ENCODE measurements around the gene NDUFB2.
"Not testable (repeated sequence)": the region's sequence is repeated elsewhere in the genome, so short reads cannot be mapped to it uniquely, and the experiment has no call there.

Gene NDUFB2

GRCh38 chr7:140691376-140692045, 5.0 kb upstream of the NDUFB2 start:
- DNase-seq: no peak

DNA sequence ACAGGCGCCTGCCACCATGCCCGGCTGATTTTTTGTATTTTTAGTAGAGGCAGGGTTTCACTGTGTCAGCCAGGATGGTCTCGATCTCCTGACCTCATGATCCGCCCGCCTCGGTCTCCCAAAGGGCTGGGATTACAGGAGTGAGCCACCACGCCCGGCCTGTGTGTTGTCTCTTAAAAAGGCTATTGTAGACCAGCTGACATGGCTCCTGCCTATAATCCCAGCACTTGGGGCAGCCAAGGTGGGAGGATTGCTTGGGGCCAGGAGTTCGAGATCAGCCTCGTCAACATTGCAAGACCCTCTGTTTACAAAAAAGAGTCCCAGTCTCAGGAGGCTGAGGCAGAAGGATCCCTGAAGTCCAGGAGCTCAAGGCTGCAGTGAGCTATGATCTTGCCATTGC, 2.7 kb upstream of the NDUFB2 start:
- not testable (repeated sequence) for DNase-seq

- no peak for DNase-seq
These were observed 1.9 kb upstream of the NDUFB2 start for GRCh38 chr7:140694592-140694991.

DNA sequence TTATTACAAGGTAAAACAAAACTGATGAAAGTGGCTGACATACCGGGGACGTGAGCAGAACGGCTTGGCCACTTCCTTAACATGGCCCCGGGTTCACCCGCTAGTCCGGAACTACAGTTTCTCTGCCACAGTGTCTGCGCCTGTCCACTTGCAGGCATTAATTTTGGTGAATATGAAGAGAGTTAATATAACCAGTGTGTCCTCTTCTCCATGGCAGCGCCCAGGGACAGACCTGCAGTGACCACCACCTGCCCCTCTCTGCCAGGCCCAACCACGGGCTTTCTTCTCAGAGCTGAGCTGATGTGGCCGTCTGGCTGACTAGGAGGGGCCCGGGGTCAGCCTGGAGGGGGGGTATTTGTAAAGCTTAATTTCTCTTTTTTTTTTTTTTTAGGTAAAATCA, 1.1 kb upstream of the NDUFB2 start:
- DNase-seq: no peak

DNA sequence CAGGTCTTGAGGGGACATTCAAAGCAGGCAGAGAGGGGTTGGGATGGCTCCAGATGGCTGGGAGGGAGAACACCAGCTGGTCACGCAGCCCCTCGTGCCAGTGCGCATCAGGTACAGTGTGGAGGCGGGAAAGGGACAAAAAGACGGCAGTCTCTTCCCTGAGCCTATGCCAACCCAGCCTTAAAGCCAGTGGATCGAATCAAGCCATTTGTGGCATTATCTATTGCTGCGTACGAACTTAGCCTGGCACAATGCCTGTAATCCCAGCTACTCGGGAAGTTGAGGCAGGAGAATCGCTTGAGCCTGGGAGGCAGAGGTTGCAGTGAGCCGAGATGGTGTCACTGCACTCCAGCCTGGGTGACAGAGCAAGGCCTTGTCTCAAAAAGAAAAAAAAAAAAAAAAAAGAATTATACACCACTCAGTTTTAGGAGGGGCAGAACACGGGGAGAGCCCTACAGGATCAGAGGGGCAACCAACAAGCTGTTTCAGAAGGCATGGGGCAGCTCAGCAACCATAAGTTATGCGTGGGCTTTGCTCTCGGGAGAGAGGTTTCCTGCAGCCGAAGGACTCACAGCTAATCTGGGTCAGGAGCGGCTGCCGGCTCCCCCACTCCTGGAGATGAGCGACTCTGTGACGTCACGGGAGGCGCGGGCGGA, 356 bp upstream of the NDUFB2 start:
- peak; percentile 93 for DNase-seq

DNA sequence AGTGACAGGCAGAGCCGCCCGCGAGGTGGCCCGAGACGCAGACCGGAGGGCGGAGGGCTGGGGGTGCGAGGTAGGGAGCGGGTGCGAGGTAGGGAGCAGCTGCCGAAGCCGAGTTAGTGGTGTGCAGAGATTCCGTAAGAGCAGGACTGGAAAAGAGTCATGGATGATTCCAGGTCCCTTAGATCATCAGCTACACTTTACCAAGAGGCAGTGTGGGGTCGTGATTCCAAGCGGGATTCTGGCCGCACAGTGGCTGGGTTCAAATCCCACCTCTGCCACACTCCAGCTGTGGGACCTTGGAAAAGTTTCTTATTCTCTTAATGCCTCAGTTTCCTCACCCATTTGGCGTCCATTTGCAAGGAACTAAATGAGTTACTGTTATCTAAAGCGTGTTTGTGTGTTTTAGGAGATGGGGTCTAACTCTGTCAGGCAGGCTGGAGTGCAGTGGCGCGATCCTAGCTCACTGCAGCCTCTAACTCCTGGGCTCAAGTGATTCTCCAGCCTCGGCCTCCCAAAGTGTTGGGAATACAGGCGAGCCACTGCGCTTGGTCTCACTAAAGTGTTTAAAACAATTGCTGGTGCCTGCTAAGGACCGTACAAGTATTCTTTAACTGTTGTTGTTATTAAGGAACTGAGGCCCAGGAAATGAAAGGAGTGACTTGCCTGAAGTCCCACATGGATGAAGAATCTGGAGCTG, 1.1 kb downstream of the NDUFB2 start:
- DNase-seq: no peak

DNA sequence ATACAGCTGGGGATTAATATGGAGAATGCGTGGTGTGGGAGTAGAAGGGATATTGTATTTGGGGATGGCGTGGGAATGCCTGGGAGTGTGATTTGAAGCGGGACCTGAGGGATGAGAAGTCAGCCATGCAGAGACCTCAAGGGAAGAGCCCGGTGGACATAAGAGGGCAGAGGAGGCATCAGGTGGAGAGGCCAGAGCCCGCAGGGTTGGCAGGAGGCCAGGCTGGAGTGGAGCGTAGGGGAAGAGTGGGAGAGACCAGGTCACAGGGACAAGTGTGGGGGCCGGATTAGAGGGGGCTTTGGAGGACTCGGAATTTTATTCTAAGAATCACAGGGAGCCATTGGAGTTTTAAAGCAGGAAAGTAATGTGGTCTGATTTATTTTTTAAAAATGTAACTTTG, 2.0 kb downstream of the NDUFB2 start:
- no peak for DNase-seq

DNA sequence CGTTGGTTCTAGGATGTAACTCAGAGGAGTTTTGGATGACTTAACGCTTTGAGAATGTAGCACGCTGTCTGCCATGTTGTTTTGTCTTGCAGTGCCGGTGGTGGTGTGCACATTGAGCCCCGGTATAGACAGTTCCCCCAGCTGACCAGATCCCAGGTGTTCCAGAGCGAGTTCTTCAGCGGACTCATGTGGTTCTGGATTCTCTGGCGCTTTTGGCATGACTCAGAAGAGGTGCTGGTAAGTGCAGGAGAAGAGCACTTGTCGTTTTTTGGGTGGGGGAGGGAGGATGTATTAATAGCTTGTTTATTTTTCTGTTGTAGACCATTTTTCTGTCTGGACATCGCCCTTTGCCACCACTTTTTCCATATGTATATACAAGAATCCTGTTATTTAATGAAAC, 6.3 kb downstream of the NDUFB2 start:
- DNase-seq: no peak

- no peak for DNase-seq
These were observed 7.7 kb downstream of the NDUFB2 start for GRCh38 chr7:140704205-140704604.

DNA sequence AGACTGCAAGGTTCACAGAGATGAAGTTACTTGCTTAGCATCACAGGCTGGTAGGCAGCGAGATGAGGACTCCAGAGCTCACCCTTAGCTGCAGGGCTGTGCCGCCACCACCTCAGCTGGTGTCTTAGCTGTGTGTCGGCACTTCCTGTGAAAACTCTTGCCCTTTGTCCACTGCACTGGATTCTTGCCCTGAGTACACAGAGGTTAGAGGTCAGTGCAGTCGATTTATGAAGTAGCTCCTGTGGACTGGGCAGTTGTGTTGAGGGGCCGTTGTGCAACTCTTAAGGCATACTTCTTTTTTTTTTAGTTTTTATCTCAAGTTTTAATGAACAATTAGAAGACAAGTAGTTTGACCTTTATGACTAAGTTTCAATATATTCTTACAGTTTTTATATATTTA, 10.6 kb downstream of the NDUFB2 start:
- DNase-seq: no peak

- not testable (repeated sequence) for DNase-seq
These were observed 12.3 kb downstream of the NDUFB2 start for GRCh38 chr7:140708764-140709163.

- DNase-seq: not testable (repeated sequence)
These were observed 15.9 kb downstream of the NDUFB2 start for GRCh38 chr7:140712392-140712791.

- DNase-seq: no peak
These were observed 18.0 kb downstream of the NDUFB2 start for GRCh38 chr7:140714331-140715040.

- DNase-seq: peak; percentile 8
These were observed 23.2 kb downstream of the NDUFB2 start for GRCh38 chr7:140719721-140720120.

- DNase-seq: no peak
These were observed 25.7 kb downstream of the NDUFB2 start for GRCh38 chr7:140722254-140722653.

GRCh38 chr7:140723006-140723405, 26.5 kb downstream of the NDUFB2 start:
- DNase-seq: no peak

- DNase-seq: no peak
These were observed 27.1 kb downstream of the NDUFB2 start for GRCh38 chr7:140723574-140723973.

DNA sequence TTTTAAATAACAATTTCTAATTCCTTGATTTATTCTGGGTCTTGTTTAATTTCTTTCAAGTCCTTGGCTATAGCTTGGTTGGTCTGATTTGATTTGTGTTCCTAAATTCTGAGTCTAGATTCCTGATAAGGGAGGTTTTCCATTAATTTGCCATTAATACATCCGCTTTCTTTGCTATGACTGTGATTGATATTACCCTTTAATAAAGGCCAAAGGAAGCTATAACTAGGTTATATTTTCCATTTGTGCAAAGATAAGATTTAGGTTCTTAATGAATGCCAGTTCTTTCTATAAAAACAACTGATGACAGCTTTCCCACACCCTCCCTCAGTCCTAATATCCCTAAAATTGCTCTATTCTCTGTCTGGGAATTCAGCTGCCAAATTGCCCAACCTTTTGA, 28.2 kb downstream of the NDUFB2 start:
- DNase-seq: no peak

DNA sequence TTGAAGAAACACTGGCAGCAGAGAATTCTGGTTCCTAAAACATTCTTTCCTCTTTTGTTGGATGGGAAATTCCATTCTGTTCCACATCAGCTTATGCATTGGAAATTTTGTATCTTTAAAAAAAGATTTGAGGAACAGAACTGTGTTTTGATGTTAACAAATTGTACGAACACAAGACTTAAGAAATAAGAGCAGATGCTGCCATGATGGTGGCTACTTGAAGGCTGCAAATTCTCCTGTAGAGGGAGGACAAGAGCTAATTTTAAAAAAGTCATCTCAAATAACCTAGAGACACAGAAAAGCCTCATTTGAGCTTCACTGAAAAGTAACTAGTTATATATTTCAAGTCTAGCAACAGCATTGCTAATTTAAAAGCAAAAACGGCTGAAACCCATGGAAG, 29.8 kb downstream of the NDUFB2 start:
- DNase-seq: peak; percentile 26

DNA sequence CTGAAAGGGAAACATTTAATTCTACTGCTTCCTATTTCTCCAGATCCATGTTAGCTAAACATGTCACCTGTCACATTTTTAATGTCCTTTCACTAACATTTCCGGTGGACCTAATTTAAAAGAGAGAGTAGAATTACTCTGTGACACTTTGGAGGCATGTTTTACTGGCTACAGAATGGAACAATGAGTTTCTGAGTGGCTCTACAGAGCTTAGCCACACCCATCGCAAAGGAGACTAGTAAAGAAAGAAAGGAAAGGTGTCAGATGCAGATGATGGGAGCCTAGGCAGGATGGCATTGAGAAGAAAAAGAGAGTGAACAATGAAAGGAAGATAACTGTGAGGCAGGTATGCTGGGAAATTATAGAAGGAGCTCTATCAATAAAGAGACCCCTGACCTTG, 35.9 kb downstream of the NDUFB2 start:
- no peak for DNase-seq

GRCh38 chr7:140734096-140734495, 37.6 kb downstream of the NDUFB2 start:
- DNase-seq: no peak

DNA sequence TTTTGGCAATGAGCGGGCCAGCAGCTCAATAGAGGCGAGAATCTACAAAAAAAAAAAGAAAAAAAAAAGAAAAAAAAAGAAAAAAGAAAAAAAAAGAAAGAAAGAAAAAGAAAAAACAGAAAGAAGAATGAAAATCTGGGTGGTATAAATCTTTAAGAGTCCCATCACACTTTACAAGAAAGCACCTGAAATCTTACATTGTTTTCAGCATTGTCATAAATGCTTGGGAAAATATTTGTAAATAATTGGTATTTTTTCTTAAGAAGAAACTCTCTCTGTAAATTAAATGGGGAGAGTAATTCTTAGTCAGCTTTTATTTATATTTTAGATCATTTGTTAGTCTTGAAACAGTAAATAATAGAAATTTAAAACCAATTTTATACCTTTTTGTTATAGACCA, 38.2 kb downstream of the NDUFB2 start:
- no peak for DNase-seq

- peak; percentile 30 for DNase-seq
These were observed 41.8 kb downstream of the NDUFB2 start for GRCh38 chr7:140738280-140738679.

Measured in fibroblast of skin of back (primary cell).